ENCODE results near the gene PDHX.

DNA sequence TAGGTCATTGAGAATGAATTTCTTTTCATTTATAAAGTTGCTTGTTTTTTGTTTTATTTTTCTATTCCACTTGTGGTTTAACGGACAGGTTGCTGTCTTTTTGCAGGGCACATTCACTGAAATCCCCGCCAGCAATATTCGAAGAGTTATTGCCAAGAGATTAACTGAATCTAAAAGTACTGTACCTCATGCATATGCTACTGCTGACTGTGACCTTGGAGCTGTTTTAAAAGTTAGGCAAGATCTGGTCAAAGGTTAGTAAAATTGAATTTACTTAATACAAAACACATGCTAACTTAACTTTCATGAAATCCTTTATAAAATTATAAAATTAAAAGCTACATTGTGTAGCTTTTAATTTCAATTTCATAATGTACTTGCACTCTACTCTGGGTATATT lies 53.6 kb downstream of the PDHX start:
- TF ChIP-seq, protein P1, sequence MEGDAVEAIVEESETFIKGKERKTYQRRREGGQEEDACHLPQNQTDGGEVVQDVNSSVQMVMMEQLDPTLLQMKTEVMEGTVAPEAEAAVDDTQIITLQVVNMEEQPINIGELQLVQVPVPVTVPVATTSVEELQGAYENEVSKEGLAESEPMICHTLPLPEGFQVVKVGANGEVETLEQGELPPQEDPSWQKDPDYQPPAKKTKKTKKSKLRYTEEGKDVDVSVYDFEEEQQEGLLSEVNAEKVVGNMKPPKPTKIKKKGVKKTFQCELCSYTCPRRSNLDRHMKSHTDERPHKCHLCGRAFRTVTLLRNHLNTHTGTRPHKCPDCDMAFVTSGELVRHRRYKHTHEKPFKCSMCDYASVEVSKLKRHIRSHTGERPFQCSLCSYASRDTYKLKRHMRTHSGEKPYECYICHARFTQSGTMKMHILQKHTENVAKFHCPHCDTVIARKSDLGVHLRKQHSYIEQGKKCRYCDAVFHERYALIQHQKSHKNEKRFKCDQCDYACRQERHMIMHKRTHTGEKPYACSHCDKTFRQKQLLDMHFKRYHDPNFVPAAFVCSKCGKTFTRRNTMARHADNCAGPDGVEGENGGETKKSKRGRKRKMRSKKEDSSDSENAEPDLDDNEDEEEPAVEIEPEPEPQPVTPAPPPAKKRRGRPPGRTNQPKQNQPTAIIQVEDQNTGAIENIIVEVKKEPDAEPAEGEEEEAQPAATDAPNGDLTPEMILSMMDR (IDR thresholded peaks at IDR 0.05): no peak
- no peak for TF ChIP-seq POLR2A (IDR thresholded peaks at IDR 0.05)

All from right lobe of liver (tissue), 4 donors.